ENCODE results near the gene CDC37L1. TPM values are rescaled to one million over a fixed set of nuclear protein-coding genes. Genes with fewer than 3 reads are reported as not detected.

Gene CDC37L1
- total and polyA plus RNA-seq, 9 of the 15 experiments (the other 6 are each of a cell fraction or from before 2014, with no cell fraction given), result 1.5 to 7.9 (median 6.0) TPM

DNA sequence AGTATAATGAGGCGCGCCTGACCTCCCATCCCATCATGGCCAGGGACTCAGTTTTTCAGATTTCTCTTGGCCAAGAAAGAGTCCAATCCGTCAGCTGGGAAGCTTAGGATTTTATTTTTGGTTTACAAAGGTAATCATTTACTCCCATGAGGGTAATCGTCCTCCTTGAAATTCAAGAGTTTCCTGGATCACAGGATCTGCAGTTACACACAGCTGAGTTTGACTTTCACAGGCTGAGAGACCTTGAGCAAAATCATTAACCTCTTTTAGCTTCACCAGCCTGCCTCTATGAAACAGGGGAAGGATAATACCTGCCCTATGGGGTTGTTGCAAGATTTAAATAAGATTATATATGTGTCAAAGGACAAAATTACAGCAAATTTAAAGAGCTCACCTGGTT, 77.1 kb downstream of the CDC37L1 start (continued):
- TF ChIP-seq, protein P1, sequence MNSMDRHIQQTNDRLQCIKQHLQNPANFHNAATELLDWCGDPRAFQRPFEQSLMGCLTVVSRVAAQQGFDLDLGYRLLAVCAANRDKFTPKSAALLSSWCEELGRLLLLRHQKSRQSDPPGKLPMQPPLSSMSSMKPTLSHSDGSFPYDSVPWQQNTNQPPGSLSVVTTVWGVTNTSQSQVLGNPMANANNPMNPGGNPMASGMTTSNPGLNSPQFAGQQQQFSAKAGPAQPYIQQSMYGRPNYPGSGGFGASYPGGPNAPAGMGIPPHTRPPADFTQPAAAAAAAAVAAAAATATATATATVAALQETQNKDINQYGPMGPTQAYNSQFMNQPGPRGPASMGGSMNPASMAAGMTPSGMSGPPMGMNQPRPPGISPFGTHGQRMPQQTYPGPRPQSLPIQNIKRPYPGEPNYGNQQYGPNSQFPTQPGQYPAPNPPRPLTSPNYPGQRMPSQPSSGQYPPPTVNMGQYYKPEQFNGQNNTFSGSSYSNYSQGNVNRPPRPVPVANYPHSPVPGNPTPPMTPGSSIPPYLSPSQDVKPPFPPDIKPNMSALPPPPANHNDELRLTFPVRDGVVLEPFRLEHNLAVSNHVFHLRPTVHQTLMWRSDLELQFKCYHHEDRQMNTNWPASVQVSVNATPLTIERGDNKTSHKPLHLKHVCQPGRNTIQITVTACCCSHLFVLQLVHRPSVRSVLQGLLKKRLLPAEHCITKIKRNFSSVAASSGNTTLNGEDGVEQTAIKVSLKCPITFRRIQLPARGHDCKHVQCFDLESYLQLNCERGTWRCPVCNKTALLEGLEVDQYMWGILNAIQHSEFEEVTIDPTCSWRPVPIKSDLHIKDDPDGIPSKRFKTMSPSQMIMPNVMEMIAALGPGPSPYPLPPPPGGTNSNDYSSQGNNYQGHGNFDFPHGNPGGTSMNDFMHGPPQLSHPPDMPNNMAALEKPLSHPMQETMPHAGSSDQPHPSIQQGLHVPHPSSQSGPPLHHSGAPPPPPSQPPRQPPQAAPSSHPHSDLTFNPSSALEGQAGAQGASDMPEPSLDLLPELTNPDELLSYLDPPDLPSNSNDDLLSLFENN (IDR thresholded peaks at IDR 0.05; ENCODE audit: low read depth in 2 of 2, low read length in 2 of 2), result no peak
- TF ChIP-seq BACH1 (tag; IDR thresholded peaks at IDR 0.05) (no peak), BDP1 (IDR thresholded peaks at IDR 0.05; ENCODE audit: insufficient read depth, insufficient read length) (no peak), HDAC6 (IDR thresholded peaks at IDR 0.05; ENCODE audit: low read depth, low read length) (no peak), HMG20B (CRISPR knock-in tag; IDR thresholded peaks at IDR 0.05) (no peak), NUFIP1 (IDR thresholded peaks at IDR 0.05; ENCODE audit: partially characterized antibody) (no peak)

Other genes starting within 250 kb of the CDC37L1 start
- not detected in 2 replicates for gene SLC1A1, start 189.1 kb upstream of the CDC37L1 start, total RNA-seq (2014; rRNA removed)
- not detected in 2 replicates for gene SLC1A1, start 189.1 kb upstream of the CDC37L1 start, total RNA-seq (2014; rRNA removed; fragmentation: Illumina TruSeq; extraction: Trizol)
- not detected in 2 replicates for gene SLC1A1, start 189.1 kb upstream of the CDC37L1 start, total RNA-seq (2015; rRNA removed; fragmentation: Illumina TruSeq; extraction: Trizol)
- gene SLC1A1, start 189.1 kb upstream of the CDC37L1 start, total RNA-seq (2021), result 0.07 and 0.16 TPM in 2 replicates
- not detected in 2 replicates for gene SLC1A1, start 189.1 kb upstream of the CDC37L1 start, polyA plus RNA-seq (2011; rRNA removed)
- gene SLC1A1, start 189.1 kb upstream of the CDC37L1 start, polyA plus RNA-seq (2014; fragmentation: Illumina TruSeq; extraction: Trizol), result not detected in 2 replicates
- under 1 TPM in 1 of 2 experiments, not detected in 1; 0.11 TPM for gene SLC1A1, start 189.1 kb upstream of the CDC37L1 start, polyA plus RNA-seq (2014; fragmentation: Nextera tagmentation; extraction: Ambion mirVana)
- gene SLC1A1, start 189.1 kb upstream of the CDC37L1 start, polyA plus RNA-seq (2014; rRNA removed), result not detected in 2 replicates
- gene PLPP6, start 17.3 kb upstream of the CDC37L1 start, total RNA-seq (2014; rRNA removed), result 5.4 and 5.6 TPM in 2 replicates
- gene PLPP6, start 17.3 kb upstream of the CDC37L1 start, total RNA-seq (2014; rRNA removed; fragmentation: Illumina TruSeq; extraction: Trizol), result 4.9 and 5.3 TPM in 2 replicates
- gene PLPP6, start 17.3 kb upstream of the CDC37L1 start, total RNA-seq (2015; rRNA removed; fragmentation: Illumina TruSeq; extraction: Trizol), result 4.5 and 5.1 TPM in 2 replicates
- 6.4 and 6.9 TPM in 2 replicates for gene PLPP6, start 17.3 kb upstream of the CDC37L1 start, total RNA-seq (2021)
- gene PLPP6, start 17.3 kb upstream of the CDC37L1 start, polyA plus RNA-seq (2011; rRNA removed), result 8.3 and 8.9 TPM in 2 replicates
- 7.0 and 7.3 TPM in 2 replicates for gene PLPP6, start 17.3 kb upstream of the CDC37L1 start, polyA plus RNA-seq (2014; fragmentation: Illumina TruSeq; extraction: Trizol)
- gene PLPP6, start 17.3 kb upstream of the CDC37L1 start, polyA plus RNA-seq (2014; fragmentation: Nextera tagmentation; extraction: Ambion mirVana), result 1 to 10 TPM; 1.9 to 2.0 TPM
- 6.3 and 6.7 TPM in 2 replicates for gene PLPP6, start 17.3 kb upstream of the CDC37L1 start, polyA plus RNA-seq (2014; rRNA removed)
- 1.00 TPM in 1 of 2 replicates, not detected in the other for gene SPATA6L, start 13.1 kb upstream of the CDC37L1 start, total RNA-seq (2014; rRNA removed)
- 0.06 TPM in 1 of 2 replicates, not detected in the other for gene SPATA6L, start 13.1 kb upstream of the CDC37L1 start, total RNA-seq (2014; rRNA removed; fragmentation: Illumina TruSeq; extraction: Trizol)
- gene SPATA6L, start 13.1 kb upstream of the CDC37L1 start, total RNA-seq (2015; rRNA removed; fragmentation: Illumina TruSeq; extraction: Trizol), result not detected in 2 replicates
- not detected in 2 replicates for gene SPATA6L, start 13.1 kb upstream of the CDC37L1 start, total RNA-seq (2021)
- 0.03 and 0.04 TPM in 2 replicates for gene SPATA6L, start 13.1 kb upstream of the CDC37L1 start, polyA plus RNA-seq (2011; rRNA removed)
- not detected in 2 replicates for gene SPATA6L, start 13.1 kb upstream of the CDC37L1 start, polyA plus RNA-seq (2014; fragmentation: Illumina TruSeq; extraction: Trizol)
- gene SPATA6L, start 13.1 kb upstream of the CDC37L1 start, polyA plus RNA-seq (2014; fragmentation: Nextera tagmentation; extraction: Ambion mirVana), result under 1 TPM; 0.04 to 0.08 TPM
- gene SPATA6L, start 13.1 kb upstream of the CDC37L1 start, polyA plus RNA-seq (2014; rRNA removed), result 0.21 and 0.31 TPM in 2 replicates
- gene AK3, start 61.6 kb downstream of the CDC37L1 start, total RNA-seq (2014; rRNA removed), result 78.6 and 148 TPM in 2 replicates
- gene AK3, start 61.6 kb downstream of the CDC37L1 start, total RNA-seq (2014; rRNA removed; fragmentation: Illumina TruSeq; extraction: Trizol), result 44.7 and 55.0 TPM in 2 replicates
- 34.2 and 40.5 TPM in 2 replicates for gene AK3, start 61.6 kb downstream of the CDC37L1 start, total RNA-seq (2015; rRNA removed; fragmentation: Illumina TruSeq; extraction: Trizol)
- gene AK3, start 61.6 kb downstream of the CDC37L1 start, total RNA-seq (2021), result 35.6 and 36.9 TPM in 2 replicates
- gene AK3, start 61.6 kb downstream of the CDC37L1 start, polyA plus RNA-seq (2011; rRNA removed), result 33.6 and 47.4 TPM in 2 replicates
- gene AK3, start 61.6 kb downstream of the CDC37L1 start, polyA plus RNA-seq (2014; fragmentation: Illumina TruSeq; extraction: Trizol), result 43.2 and 49.7 TPM in 2 replicates
- 10 to 100 TPM; 12.2 to 16.0 TPM for gene AK3, start 61.6 kb downstream of the CDC37L1 start, polyA plus RNA-seq (2014; fragmentation: Nextera tagmentation; extraction: Ambion mirVana)
- gene AK3, start 61.6 kb downstream of the CDC37L1 start, polyA plus RNA-seq (2014; rRNA removed), result 39.7 and 41.8 TPM in 2 replicates
- 47.4 and 53.9 TPM in 2 replicates for gene RCL1, start 113.4 kb downstream of the CDC37L1 start, total RNA-seq (2014; rRNA removed)
- gene RCL1, start 113.4 kb downstream of the CDC37L1 start, total RNA-seq (2014; rRNA removed; fragmentation: Illumina TruSeq; extraction: Trizol), result 35.7 and 37.7 TPM in 2 replicates
- gene RCL1, start 113.4 kb downstream of the CDC37L1 start, total RNA-seq (2015; rRNA removed; fragmentation: Illumina TruSeq; extraction: Trizol), result 38.2 and 38.6 TPM in 2 replicates
- gene RCL1, start 113.4 kb downstream of the CDC37L1 start, total RNA-seq (2021), result 46.4 and 47.5 TPM in 2 replicates
- 24.0 and 40.9 TPM in 2 replicates for gene RCL1, start 113.4 kb downstream of the CDC37L1 start, polyA plus RNA-seq (2011; rRNA removed)
- 61.6 and 67.7 TPM in 2 replicates for gene RCL1, start 113.4 kb downstream of the CDC37L1 start, polyA plus RNA-seq (2014; fragmentation: Illumina TruSeq; extraction: Trizol)
- gene RCL1, start 113.4 kb downstream of the CDC37L1 start, polyA plus RNA-seq (2014; fragmentation: Nextera tagmentation; extraction: Ambion mirVana), result 10 to 100 TPM; 36.9 to 46.1 TPM
- gene RCL1, start 113.4 kb downstream of the CDC37L1 start, polyA plus RNA-seq (2014; rRNA removed), result 34.3 and 37.4 TPM in 2 replicates